CD4-positive, alpha-beta T cell treated with Interferon gamma for 1 hour (primary cell): Measurements from ENCODE around the gene NFKB1.
A peak's percentile ranks its signal among the peaks of the same experiment; 100 is the strongest.
"Not testable (repeated sequence)": the region's sequence is repeated elsewhere in the genome, so short reads cannot be mapped to it uniquely, and the experiment has no call there.

Source experiments
- DNase-seq: peaks from one replicate; pipeline ENCODE4 v3.0.0-alpha.2; 2020

The NFKB1 gene

GRCh38 chr4:102500696-102501446 lies at the start of gene NFKB1:
TSS of gene NFKB1 (plus strand) at chr4:102501359. CDS start at chr4:102525519, 24,160 bp downstream.
- DNase-seq: peak; percentile 94

DNA sequence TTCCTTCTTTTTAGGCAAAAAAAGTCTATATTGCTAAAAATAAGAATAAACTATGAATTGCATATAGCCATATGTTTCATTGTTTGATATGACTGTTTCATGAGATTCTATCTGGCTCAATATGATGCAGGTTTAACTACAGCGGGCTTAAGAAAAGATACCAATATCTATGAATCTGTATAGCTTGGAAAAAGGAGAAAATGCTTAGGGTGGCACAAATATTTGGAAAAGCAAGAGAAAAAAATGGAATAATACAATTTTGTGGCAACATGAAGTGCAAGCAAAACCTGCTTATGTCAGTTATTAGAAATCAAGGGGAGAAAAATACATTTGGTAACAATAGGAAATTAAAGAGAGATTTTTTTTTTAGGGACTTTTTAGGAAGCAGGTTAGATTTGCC lies 48.3 kb upstream of the NFKB1 start:
- no peak for DNase-seq

DNA sequence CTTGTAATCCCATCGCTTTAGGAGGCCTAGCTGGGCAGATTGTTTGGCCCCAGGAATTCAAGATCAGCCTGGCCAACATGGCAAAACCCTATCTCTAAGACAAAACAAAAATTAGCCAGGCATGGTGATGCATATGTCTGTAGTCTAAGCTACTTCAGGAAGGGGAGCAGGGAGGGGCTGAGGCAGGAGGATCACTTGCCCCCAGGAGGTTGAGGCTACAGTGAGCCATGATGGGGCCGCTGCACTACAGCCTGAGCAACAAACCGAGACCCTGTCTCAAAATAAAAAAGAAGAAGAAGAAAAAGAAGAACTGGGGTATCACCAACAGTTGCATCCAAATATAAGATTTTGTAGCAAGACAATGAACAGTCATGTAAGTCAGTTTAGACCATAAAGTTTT lies 47.3 kb upstream of the NFKB1 start:
- no peak for DNase-seq

DNA sequence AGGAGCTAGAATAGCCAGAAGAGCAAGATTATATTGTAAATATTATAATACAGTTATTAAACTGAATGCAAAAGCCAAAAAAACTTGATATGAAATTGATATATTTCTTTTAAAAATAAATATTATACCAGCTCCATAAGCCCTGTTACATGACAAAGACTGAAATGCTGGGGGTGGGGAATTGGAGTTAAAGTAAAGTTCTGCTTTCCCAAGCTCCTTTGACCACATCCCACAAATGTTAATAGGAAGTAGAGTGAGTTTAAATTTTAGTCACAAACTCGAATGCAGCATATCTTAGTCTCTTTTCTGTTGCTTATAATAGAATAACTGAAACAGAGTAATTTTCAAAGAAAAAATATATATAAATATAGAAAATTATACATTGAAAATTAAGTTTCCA lies 46.9 kb upstream of the NFKB1 start:
- no peak for DNase-seq

DNA sequence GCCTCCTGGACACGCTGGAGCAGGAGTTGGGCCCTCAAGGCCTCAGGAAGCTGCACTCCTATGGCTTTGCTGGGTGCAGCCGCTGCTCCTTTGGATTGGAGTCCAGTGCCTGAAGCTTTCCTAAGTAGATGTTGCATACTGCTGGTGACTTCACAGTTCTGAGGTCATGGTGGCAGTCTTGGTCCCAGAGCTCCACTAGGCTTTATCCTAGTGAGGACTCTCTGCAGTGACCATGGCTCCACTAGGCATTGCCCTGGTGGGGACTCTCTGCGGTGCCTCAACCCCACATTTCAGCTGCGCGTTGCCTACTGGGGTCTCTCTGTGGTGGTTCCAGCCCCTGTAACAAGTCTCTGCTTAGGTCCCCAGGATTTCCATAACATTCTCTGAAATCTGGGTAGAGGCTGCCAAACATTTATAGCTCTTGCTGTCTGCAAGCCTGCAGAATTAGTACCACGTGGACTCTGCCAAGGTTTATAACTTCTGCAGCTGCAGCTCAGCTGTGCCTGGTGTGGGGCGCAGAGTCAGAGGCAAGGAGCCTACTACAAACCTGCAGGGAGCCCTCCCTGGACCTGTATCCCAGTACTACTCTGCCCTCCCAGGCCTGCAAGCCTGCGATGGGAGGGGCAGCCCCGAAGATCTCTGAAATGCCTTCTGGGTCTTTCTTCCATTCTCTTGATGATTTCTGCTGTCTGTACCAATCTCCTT lies 46.0 kb upstream of the NFKB1 start:
- DNase-seq: no peak

- DNase-seq: no peak
These were observed 45.4 kb upstream of the NFKB1 start for GRCh38 chr4:102455750-102456149.

- DNase-seq: no peak
These were observed 34.9 kb upstream of the NFKB1 start for GRCh38 chr4:102466298-102466697.

- DNase-seq: no peak
These were observed 31.4 kb upstream of the NFKB1 start for GRCh38 chr4:102469806-102470205.

DNA sequence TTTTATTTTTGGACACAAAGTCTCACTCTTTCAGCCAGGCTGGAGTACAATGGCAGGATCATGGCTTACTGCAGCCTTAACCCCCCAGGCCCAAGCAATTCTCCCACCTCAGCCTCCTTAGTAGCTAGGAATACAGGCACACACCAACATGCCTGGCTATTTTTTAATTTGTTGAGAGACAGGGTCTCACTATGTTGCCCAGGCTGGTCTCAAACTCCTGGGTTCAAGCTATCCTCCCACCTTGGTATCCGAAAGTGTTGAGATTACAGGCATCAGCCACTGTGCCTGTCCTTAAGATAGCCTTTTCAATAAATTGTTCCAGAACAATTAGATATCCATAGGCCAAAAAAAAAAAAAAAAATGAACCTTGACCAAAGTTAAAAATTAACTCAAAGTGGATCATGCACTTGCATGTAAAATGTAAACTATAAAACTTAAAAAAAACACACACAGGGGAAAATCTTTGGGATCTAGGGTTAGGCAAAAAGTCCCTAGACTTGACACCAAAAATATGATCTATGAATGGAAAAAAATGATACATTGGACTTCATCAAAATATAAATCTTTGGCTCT lies 28.6 kb upstream of the NFKB1 start:
- DNase-seq: no peak

- DNase-seq: no peak
These were observed 27.7 kb upstream of the NFKB1 start for GRCh38 chr4:102473476-102473875.

DNA sequence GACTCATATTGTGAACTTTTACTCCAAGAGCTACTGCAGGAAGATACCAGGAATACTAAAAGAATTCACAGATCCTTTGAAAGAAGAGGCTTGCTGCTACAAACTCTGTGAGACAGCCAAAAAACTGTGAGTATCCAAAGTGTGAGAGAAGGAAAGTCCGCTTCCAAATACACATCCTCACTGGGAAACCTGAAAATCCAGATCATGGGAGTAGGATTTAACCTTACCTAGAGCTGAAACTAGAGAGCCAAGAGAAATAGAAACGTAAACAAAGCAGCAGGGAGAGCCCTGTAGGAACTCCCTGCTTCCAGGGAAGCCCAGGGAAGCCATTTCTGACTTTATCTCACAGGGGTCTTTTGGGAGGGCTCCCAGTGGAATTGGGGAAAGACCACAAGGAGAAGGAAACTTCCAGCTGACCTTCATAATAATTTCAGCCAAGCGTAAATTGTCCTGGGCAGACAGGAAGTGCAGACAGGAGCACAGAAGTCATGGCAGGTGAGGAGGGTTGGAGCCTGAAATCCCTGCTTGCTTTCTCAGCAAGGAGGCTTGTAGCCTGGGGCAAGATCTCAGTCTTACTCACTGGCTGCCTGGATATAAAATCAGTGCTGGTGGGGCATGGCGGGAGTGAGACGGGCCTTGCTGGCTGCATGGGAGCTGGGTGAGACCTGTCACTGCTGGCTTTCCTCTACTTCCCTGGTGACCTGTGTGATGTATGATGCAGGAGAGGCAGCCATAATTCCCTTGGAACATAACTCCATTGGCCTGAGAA lies 26.2 kb upstream of the NFKB1 start:
- no peak for DNase-seq

GRCh38 chr4:102477657-102478056 lies 23.5 kb upstream of the NFKB1 start:
- DNase-seq: no peak

- no peak for DNase-seq
These were observed 23.0 kb upstream of the NFKB1 start for GRCh38 chr4:102478186-102478585.

DNA sequence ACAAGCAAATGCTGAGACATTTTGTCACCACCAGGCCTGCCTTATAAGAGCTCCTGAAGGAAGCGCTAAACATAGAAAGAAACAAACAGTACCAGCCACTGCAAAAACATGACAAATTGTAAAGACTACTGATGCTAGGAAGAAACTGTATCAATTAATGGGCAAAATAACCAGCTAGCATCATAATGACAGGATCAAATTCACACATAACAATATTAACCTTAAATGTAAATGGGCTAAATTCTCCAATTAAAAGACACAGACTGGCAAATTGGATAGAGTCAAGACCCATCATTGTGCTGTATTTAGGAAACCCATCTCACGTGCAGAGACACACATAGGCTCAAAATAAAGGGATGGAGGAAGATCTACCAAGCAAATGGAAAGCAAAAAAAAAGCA lies 21.3 kb upstream of the NFKB1 start:
- not testable (repeated sequence) for DNase-seq

DNA sequence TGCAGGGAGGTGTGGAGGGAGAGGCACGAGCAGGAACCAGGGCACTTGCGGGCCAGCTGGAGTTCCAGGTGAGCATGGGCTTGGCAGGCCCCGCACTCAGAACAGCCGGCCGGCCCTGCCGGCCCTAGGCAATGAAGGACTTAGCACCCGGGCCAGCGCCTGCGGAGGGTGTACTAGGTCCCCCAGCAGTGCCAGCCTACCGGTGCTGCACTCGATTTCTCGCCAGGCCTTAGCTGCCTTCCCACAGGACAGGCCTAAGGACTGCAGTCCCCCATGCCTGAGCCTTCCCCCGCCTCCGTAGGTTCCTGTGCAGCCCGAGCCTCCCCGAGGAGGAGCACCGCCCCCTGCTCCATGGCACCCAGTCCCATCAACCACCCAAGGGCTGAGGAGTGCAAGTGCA lies 18.0 kb upstream of the NFKB1 start:
- DNase-seq: no peak

GRCh38 chr4:102483990-102484692 lies 17.0 kb upstream of the NFKB1 start:
- not testable (repeated sequence) for DNase-seq

- DNase-seq: no peak
These were observed 8.5 kb upstream of the NFKB1 start for GRCh38 chr4:102492531-102493241.

DNA sequence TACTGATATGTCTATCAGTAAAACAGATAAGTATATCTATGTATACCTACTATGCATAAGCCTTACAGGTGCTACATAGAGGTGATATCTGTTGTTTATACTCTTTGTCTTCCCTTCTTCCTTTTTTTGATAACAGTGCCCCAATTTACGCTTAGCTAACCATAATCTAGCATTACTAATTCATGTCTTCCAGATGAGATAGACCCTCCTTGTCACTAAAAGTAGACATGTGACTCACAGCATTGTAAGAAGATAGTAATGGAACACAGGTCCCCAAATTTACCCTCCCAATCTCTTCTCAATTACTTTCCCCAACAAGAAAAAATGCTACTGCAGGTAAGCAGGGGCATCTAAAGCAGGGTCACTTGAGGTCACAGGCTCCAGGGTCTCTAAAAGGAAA lies 7.9 kb upstream of the NFKB1 start:
- DNase-seq: no peak

DNA sequence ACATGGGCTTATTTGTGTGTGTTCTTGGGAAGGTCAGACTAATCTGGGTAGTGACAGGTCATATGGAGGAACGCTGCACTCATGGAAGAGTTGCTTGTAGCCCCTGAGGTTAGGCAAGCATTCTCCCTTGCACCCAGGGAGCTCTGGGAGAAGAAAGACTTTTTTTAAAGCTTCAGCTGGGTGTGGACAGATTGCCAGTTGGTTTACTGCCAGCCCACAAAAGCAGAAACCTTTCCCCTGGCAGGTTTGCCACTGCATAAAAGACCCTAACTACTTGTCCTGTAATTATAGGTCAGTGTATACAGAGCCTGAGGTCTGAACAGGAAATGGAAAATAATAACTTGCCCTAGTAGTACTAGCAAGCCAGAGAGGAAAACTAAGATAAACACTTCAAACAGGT lies 7.4 kb upstream of the NFKB1 start:
- DNase-seq: no peak

GRCh38 chr4:102494603-102495002 lies 6.6 kb upstream of the NFKB1 start:
- DNase-seq: no peak

DNA sequence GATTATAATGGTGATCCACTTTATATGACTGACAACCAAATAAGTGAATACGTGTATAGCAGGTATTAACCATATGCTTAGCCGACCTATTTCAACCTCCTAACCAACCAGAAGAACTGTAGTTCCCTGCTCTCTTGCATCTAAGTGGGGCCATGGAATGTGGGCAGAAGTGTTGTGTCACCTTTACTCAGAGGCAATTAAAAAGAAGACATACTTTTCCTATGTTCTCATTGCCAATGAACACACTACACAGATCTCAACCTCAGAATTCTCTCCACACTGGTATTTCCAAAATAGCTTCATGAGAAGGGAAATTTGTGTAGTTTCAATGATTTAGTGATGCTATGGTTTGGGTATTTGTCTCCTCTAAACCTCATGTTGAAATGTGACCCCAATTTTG lies 3.2 kb upstream of the NFKB1 start:
- no peak for DNase-seq

DNA sequence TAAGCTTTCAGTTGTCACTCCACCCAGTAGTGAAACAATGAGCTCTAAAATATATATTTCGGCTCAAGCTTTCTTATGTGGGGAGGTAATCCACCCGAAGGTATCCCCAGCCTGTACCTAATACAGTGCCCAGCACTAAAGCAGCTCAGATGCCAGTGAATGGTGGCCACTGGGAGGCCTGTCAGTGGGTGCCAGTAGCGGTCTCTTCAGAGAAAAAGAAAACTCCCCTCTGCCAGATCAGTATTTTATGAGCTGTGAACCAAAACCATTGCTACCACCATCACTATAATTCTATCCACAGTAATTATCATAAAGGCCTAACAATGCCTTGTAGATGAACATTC lies 835 bp upstream of the NFKB1 start:
- peak; percentile 54 for DNase-seq

GRCh38 chr4:102501447-102501696 lies 213 bp downstream of the NFKB1 start:
- DNase-seq: no peak
